Suprapubic skin (tissue), 3 donors: ENCODE data around the gene ABCB11.

Experiments
- CTCF ChIP-seq, 2 donors: fragments of 200-600 bp in 1 of 2; fragments of 450-650 bp in 1 of 2; sonication (generic) in 1 of 2; IDR thresholded peaks; one replicate each; pipeline ENCODE4 v1.5.1; 2016 to 2019; ENCODE audit warnings: antibody characterized with exemption in 2 of 2, mild to moderate bottlenecking in 1 of 2, moderate library complexity in 1 of 2
- POLR2A ChIP-seq, 2 donors: fragments of 450-650 bp; IDR thresholded peaks; one replicate each; pipeline ENCODE4 v1.6.1; 2017; ENCODE audit warnings: antibody characterized with exemption in 2 of 2, mild to moderate bottlenecking in 2 of 2, moderate library complexity in 2 of 2

GRCh38 chr2:168915441-168916330 lies 115.4 kb downstream of the ABCB11 start:
- TF ChIP-seq POLR2A (IDR thresholded peaks at IDR 0.05), result no peak
- TF ChIP-seq CTCF (IDR thresholded peaks at IDR 0.05), result no peak
